GM12878 (cell line): ENCODE measurements around the gene RHOT1. TPM values are rescaled to one million over a fixed set of nuclear protein-coding genes. Genes with fewer than 3 reads are reported as not detected.

ENCODE experiments used
- ATAC-seq: fragments of 200-7000 bp; cut with Tn5 transposase; 3 replicates; pipeline ENCODE4 v1.9.1; 2020; ENCODE audit warnings: mild to moderate bottlenecking, moderate library complexity
- BruUV-seq: library from RNA; stranded (reverse); fragments of 400-500 nt; replicated peaks from 2 replicates; lab custom pipeline; 2021; lab: Mats Ljungman, UMichigan
- CTCF ChIA-PET: fragments of 300-600 bp; sonication (Branson Sonifier 250); formaldehyde crosslinking; extraction: SDS; loops from one replicate; lab custom pipeline; 2021; ENCODE audit warnings: inconsistent platforms; lab: Yijun Ruan, JAX
- POLR2A ChIA-PET: fragments of 350-600 bp; formaldehyde crosslinking; extraction: SDS; loops from one replicate; lab custom pipeline; 2021; ENCODE audit warnings: inconsistent platforms; lab: Charles Lee
- RAD21 ChIA-PET: fragments of 300-600 bp; sonication (Branson Sonifier 250); formaldehyde crosslinking; loops from one replicate; lab custom pipeline; 2023; ENCODE audit warnings: antibody characterized with exemption; ENCODE audit not compliant: unreplicated experiment; lab: Charles Lee
- SMC1A ChIA-PET: fragments of 300-600 bp; sonication (Branson Sonifier 250); formaldehyde crosslinking; loops from one replicate; lab custom pipeline; 2023; ENCODE audit not compliant: unreplicated experiment, uncharacterized antibody; lab: Charles Lee
- DNase-seq: peaks from one replicate; pipeline ENCODE4 v3.0.0-alpha.2; 2011; ENCODE audit warnings: low read depth, low spot score
- FAIRE-seq: peaks from 3 replicates; lab custom pipeline; 2011; peaks lifted over from hg19 to GRCh38; lab: Jason Lieb, UNC
- H2AFZ ChIP-seq: 2 replicates; pipeline ENCODE4 v1.6.0; 2011; ENCODE audit warnings: low read depth, low read length, control low read depth; ENCODE audit not compliant: control insufficient read depth
- H3K27ac ChIP-seq: 2 replicates; pipeline ENCODE4 v1.5.1; 2011; ENCODE audit warnings: control low read depth; ENCODE audit not compliant: control insufficient read depth, insufficient read depth
- H3K27me3 ChIP-seq, 2 experiments: replicated peaks in 1 of 2; 2 replicates each; pipeline versions ENCODE4 v1.6.0 to v1.6.1; 2011; ENCODE audit warnings: low read length in 1 of 2; ENCODE audit not compliant: control insufficient read depth in 2 of 2, insufficient read depth in 2 of 2
- H3K36me3 ChIP-seq, 2 experiments: 2 replicates each; pipeline ENCODE4 v1.5.1; 2011; ENCODE audit warnings: low read length in 1 of 2; ENCODE audit not compliant: control insufficient read depth in 2 of 2, insufficient read depth in 2 of 2
- H3K4me1 ChIP-seq: 2 replicates; pipeline ENCODE4 v1.6.1; 2011; ENCODE audit warnings: mild to moderate bottlenecking, low read length, moderate library complexity, mixed read lengths; ENCODE audit not compliant: control insufficient read depth, insufficient read depth
- H3K4me2 ChIP-seq: 2 replicates; pipeline ENCODE4 v1.6.0; 2011; ENCODE audit warnings: control low read depth; ENCODE audit not compliant: control insufficient read depth, insufficient read depth
- H3K4me3 ChIP-seq: fragments of 200-600 bp; sonication (generic); 2 replicates; pipeline ENCODE4 v1.5.1; 2016
- H3K79me2 ChIP-seq: 2 replicates; pipeline ENCODE4 v1.6.0; 2011; ENCODE audit warnings: low read length; ENCODE audit not compliant: control insufficient read depth, insufficient read depth
- H3K9ac ChIP-seq: 2 replicates; pipeline ENCODE4 v1.8.0; 2011; ENCODE audit warnings: low read length, control low read depth, mixed read lengths; ENCODE audit not compliant: control insufficient read depth, insufficient read depth
- H3K9me3 ChIP-seq: replicated peaks from 3 replicates; pipeline ENCODE4 v1.5.1; 2011; ENCODE audit warnings: mild to moderate bottlenecking, low read length; ENCODE audit not compliant: control insufficient read depth, insufficient read depth
- H4K20me1 ChIP-seq: 2 replicates; pipeline ENCODE4 v1.6.0; 2011; ENCODE audit not compliant: control insufficient read depth, insufficient read depth
- ATF3 ChIP-seq: IDR thresholded peaks from 2 replicates; pipeline ENCODE4 v1.6.1; 2011; ENCODE audit warnings: low read depth, mild to moderate bottlenecking, low read length, moderate library complexity, borderline replicate concordance; ENCODE audit errors: extremely low read depth
- BCL3 ChIP-seq: IDR thresholded peaks from 2 replicates; pipeline ENCODE4 v1.6.1; 2011; ENCODE audit warnings: borderline replicate concordance, low read depth, mild to moderate bottlenecking, moderate library complexity, low read length; ENCODE audit not compliant: insufficient read depth, poor library complexity, severe bottlenecking
- CEBPZ ChIP-seq: fragments of 150-350 bp; IDR thresholded peaks from 2 replicates; pipeline ENCODE4 v1.6.1; 2016; ENCODE audit warnings: low read depth, low read length
- ETV6 ChIP-seq, 2 experiments: fragments of 450-650 bp in 1 of 2; IDR thresholded peaks in 1 of 2; conservative IDR thresholded peaks in 1 of 2; 2 replicates each; pipeline ENCODE4 v1.6.1; 2014; ENCODE audit warnings: antibody characterized with exemption in 1 of 2, borderline replicate concordance in 1 of 2, low read depth in 1 of 2, mild to moderate bottlenecking in 1 of 2, moderate library complexity in 1 of 2
- KDM1A ChIP-seq: fragments of 200-600 bp; sonication (generic); IDR thresholded peaks from 2 replicates; pipeline ENCODE4 v1.6.1; 2016; ENCODE audit warnings: borderline replicate concordance
- NFYA ChIP-seq: IDR thresholded peaks from 2 replicates; pipeline ENCODE4 v1.6.1; 2011; ENCODE audit warnings: low read depth, mild to moderate bottlenecking, low read length, improper control_type of control experiment, borderline replicate concordance
- NFYB ChIP-seq: IDR thresholded peaks from 2 replicates; pipeline ENCODE4 v1.6.1; 2011; ENCODE audit warnings: low read depth, mild to moderate bottlenecking, low read length, improper control_type of control experiment, moderate library complexity; ENCODE audit not compliant: insufficient read depth
- NR2C1 ChIP-seq: fragments of 450-650 bp; IDR thresholded peaks from 2 replicates; pipeline ENCODE4 v1.6.1; 2017; ENCODE audit warnings: antibody characterized with exemption, mild to moderate bottlenecking, moderate library complexity
- NR2F1 ChIP-seq: fragments of 450-650 bp; conservative IDR thresholded peaks from 2 replicates; pipeline ENCODE4 v1.6.1; 2017; ENCODE audit warnings: mild to moderate bottlenecking
- RUNX3 ChIP-seq: IDR thresholded peaks from 2 replicates; pipeline ENCODE4 v1.6.1; 2012; ENCODE audit warnings: low read length, inconsistent platforms
- SMC3 ChIP-seq: IDR thresholded peaks from 2 replicates; pipeline ENCODE4 v1.6.1; 2011; ENCODE audit warnings: low read length, improper control_type of control experiment, borderline replicate concordance
- ZNF207 ChIP-seq: fragments of 450-650 bp; IDR thresholded peaks from 2 replicates; pipeline ENCODE4 v1.6.1; 2014; ENCODE audit warnings: antibody characterized with exemption, mild to moderate bottlenecking, borderline replicate concordance
- ZNF687 ChIP-seq: fragments of 450-650 bp; IDR thresholded peaks from 2 replicates; pipeline ENCODE4 v1.6.1; 2017; ENCODE audit warnings: mild to moderate bottlenecking, moderate library complexity
- WGBS: methylation state at CpG from one replicate; pipeline ENCODE4 v1.1.6; 2016; ENCODE audit warnings: low lambda C conversion rate; ENCODE audit not compliant: insufficient replicate concordance, insufficient coverage; ENCODE audit errors: missing lambda C conversion rate; 5-methylcytosine and 5-hydroxymethylcytosine counted together
- in situ Hi-C: fragments of 300-500 bp; cut with MboI; formaldehyde crosslinking; loops from 9 replicates; pipeline ENCODE4 v1.14.3; 2018; ENCODE audit warnings: mixed read lengths
- intact Hi-C: fragments of 100-400 bp; cut with micrococcal nuclease; formaldehyde crosslinking; loops from one replicate; pipeline ENCODE4 v1.14.2; 2022; ENCODE audit not compliant: unreplicated experiment
- polyA plus RNA-seq, 11 experiments: library from polyadenylated mRNA; depleted of rRNA in 4 of 11; unstranded in 6 of 11; stranded (reverse) in 5 of 11; fragments of >200 nt; fragmentation: Nextera tagmentation in 4 of 11; fragmentation: Illumina TruSeq in 1 of 11; extraction: Ambion mirVana in 4 of 11; extraction: Trizol in 1 of 11; gene quantifications; 1 replicate in 1 of 11; 2 replicates in 10 of 11; pipeline versions ENCODE4 v1.2.1 to v1.2.3, GENCODE V29; 2011 to 2016; ENCODE audit warnings: inconsistent platforms in 2 of 11, missing spikeins in 2 of 11, low read depth in 1 of 11
- total RNA-seq, 4 experiments: library from RNA; depleted of rRNA in 3 of 4; stranded (reverse); fragments of >200 nt in 3 of 4; fragmentation: Illumina TruSeq in 1 of 4; extraction: Trizol in 1 of 4; gene quantifications; 2 replicates each; pipeline versions ENCODE4 v1.2.1 to v1.2.3, GENCODE V29; 2013 to 2021

The RHOT1 gene
- total and polyA plus RNA-seq, 10 of the 15 experiments (the other 5 are each of a cell fraction or from before 2014, with no cell fraction given): 13.3 to 68.2 (median 22.8) TPM

- Histone ChIP-seq H3K27me3 (peaks cover 6% of the 10 kb centered on the region in 2 experiments; a peak in 3 of 4 replicates), H4K20me1 (no peaks in the 10 kb centered on the region), H3K9me3 (no peaks in the 10 kb centered on the region), H3K4me1 (peaks cover 12% of the 10 kb centered on the region; the same call in 1 of the 2 replicates), H3K79me2 (no peaks in the 10 kb centered on the region), H2AFZ (no peak overlapping the region), H3K27ac (no peak overlapping the region), H3K36me3 (no peaks in the 10 kb centered on the region), H3K4me2 (no peak overlapping the region), H3K9ac (no peak overlapping the region), H3K4me3 (no peak overlapping the region)
- intact Hi-C loops: no loop called here
- ChIA-PET RAD21 (no interaction called here), SMC1A (interaction anchor here (1.0 kb wide), 1 partner anchor 48 kb away, joined by 3 read pairs; no protein-coding TSS in a partner anchor), POLR2A (no interaction called here), CTCF (interaction anchor here (1.3 kb wide), 2 partner anchors 12 to 19 kb away, joined by 3 to 4 read pairs; no protein-coding TSS in a partner anchor)
- FAIRE-seq (no peak), ATAC-seq (no peak), DNase-seq (no peak)
- in situ Hi-C loops: no loop called here
- 53% methylated on average over 8 of the region's 8 CpGs for WGBS
- BruUV-seq: no TSS peak
- no peak for TF ChIP-seq ATF3
- no peak for TF ChIP-seq NFYA
- TF ChIP-seq KDM1A: no peak
- no peak for TF ChIP-seq ZNF207
- TF ChIP-seq BCL3: no peak
- TF ChIP-seq NR2F1: no peak
- TF ChIP-seq RUNX3: no peak
- no peak for TF ChIP-seq NFYB
- no peak for TF ChIP-seq NR2C1
- no peak for TF ChIP-seq SMC3
- no peak for TF ChIP-seq ETV6 (conservative IDR thresholded peaks at IDR 0.05 in 1 of 2, IDR thresholded peaks at IDR 0.05 in 1 of 2; ENCODE audit: borderline replicate concordance in 1 of 2, low read depth in 1 of 2)
- TF ChIP-seq CEBPZ: no peak
- no peak for TF ChIP-seq ZNF687
Observed at GRCh38 chr17:32271844-32272243, 129.5 kb downstream of the RHOT1 start.
